ENCODE data around the gene ARL5A.

Gene ARL5A

GRCh38 chr2:151770995-151771394, 57.2 kb downstream of the ARL5A start:
- no peak overlapping the region for H3K27ac ChIP-seq (ENCODE audit: low read depth, low read length)
- no peak overlapping the region for H3K14ac ChIP-seq (ENCODE audit: low read length)
- no peak overlapping the region for H3K4me3 ChIP-seq (ENCODE audit: low read depth, low read length)
- H3K27me3 ChIP-seq (ENCODE audit: insufficient read depth, low read length) = no peaks in the 10 kb centered on the region
- no peak overlapping the region for H2BK12ac ChIP-seq (ENCODE audit: low read length)
- no peak overlapping the region for H2BK120ac ChIP-seq (ENCODE audit: insufficient read depth, low read length, poor library complexity)
- peaks cover 2 to 10% of the 10 kb centered on the region in 2 experiments for H3K36me3 ChIP-seq (ENCODE audit: control insufficient read depth in 1 of 2, insufficient read depth in 2 of 2, low read length in 2 of 2)
- peaks cover 0 to 2% of the 10 kb centered on the region in 2 experiments for H3K4me1 ChIP-seq (ENCODE audit: control insufficient read depth in 1 of 2, insufficient read depth in 2 of 2, low read length in 2 of 2)
- no peak for DNase-seq
- no peak overlapping the region for H3K18ac ChIP-seq (ENCODE audit: low read length)
- H2AK5ac ChIP-seq (ENCODE audit: low read length) = no peak overlapping the region
- H3K4ac ChIP-seq (ENCODE audit: low read depth, low read length) = no peak overlapping the region
- no peak overlapping the region for H4K12ac ChIP-seq (ENCODE audit: low read depth, low read length)
- no peak overlapping the region for H2AFZ ChIP-seq (ENCODE audit: insufficient read depth, low read length, poor library complexity)
- H3K9ac ChIP-seq (ENCODE audit: low read length) = no peak overlapping the region
- WGBS (ENCODE audit: extremely low coverage, insufficient coverage, insufficient read length) = no CpG with 5 or more reads among the region's 2 CpGs
- H2BK5ac ChIP-seq (ENCODE audit: low read depth, low read length, poor library complexity) = no peak overlapping the region
- H3K9me3 ChIP-seq (ENCODE audit: insufficient read depth, low read depth, low read length) = no peaks in the 10 kb centered on the region
- H3K4me2 ChIP-seq (ENCODE audit: low read length) = no peak overlapping the region
- H3K79me1 ChIP-seq (ENCODE audit: low read length) = no peaks in the 10 kb centered on the region
- H3K23ac ChIP-seq (ENCODE audit: low read length) = no peak overlapping the region
- no peak overlapping the region for H4K91ac ChIP-seq (ENCODE audit: low read depth, low read length)
- H3K79me2 ChIP-seq (ENCODE audit: control insufficient read depth, insufficient read depth, low read length, poor library complexity) = no peaks in the 10 kb centered on the region
- no peak overlapping the region for H4K8ac ChIP-seq (ENCODE audit: low read depth, low read length)

GRCh38 chr2:151769606-151770005, 58.6 kb downstream of the ARL5A start:
- Histone ChIP-seq H3K18ac (ENCODE audit: low read length) (no peak overlapping the region), H3K36me3 (ENCODE audit: control insufficient read depth in 1 of 2, insufficient read depth in 2 of 2, low read length in 2 of 2) (peaks cover 2 to 8% of the 10 kb centered on the region in 2 experiments), H3K27me3 (ENCODE audit: insufficient read depth, low read length) (no peaks in the 10 kb centered on the region), H2AFZ (ENCODE audit: insufficient read depth, low read length, poor library complexity) (no peak overlapping the region), H3K4me3 (ENCODE audit: low read depth, low read length) (no peak overlapping the region), H3K27ac (ENCODE audit: low read depth, low read length) (no peak overlapping the region), H3K4ac (ENCODE audit: low read depth, low read length) (no peak overlapping the region), H3K79me2 (ENCODE audit: control insufficient read depth, insufficient read depth, low read length, poor library complexity) (no peaks in the 10 kb centered on the region), H3K4me2 (ENCODE audit: low read length) (no peak overlapping the region), H4K8ac (ENCODE audit: low read depth, low read length) (no peak overlapping the region), H4K12ac (ENCODE audit: low read depth, low read length) (no peak overlapping the region), H2BK120ac (ENCODE audit: insufficient read depth, low read length, poor library complexity) (no peak overlapping the region), H3K14ac (ENCODE audit: low read length) (no peak overlapping the region), H3K9me3 (ENCODE audit: insufficient read depth, low read depth, low read length) (no peaks in the 10 kb centered on the region), H2BK5ac (ENCODE audit: low read depth, low read length, poor library complexity) (no peak overlapping the region), H3K79me1 (ENCODE audit: low read length) (no peaks in the 10 kb centered on the region), H2AK5ac (ENCODE audit: low read length) (no peak overlapping the region), H3K9ac (ENCODE audit: low read length) (no peak overlapping the region), H2BK12ac (ENCODE audit: low read length) (no peak overlapping the region), H4K91ac (ENCODE audit: low read depth, low read length) (no peak overlapping the region), H3K4me1 (ENCODE audit: control insufficient read depth in 1 of 2, insufficient read depth in 2 of 2, low read length in 2 of 2) (peaks cover 0 to 2% of the 10 kb centered on the region in 2 experiments), H3K23ac (ENCODE audit: low read length) (no peak overlapping the region)
- no CpG with 5 or more reads among the region's 1 CpG for WGBS (ENCODE audit: extremely low coverage, insufficient coverage, insufficient read length)
- DNase-seq = no peak

- Histone ChIP-seq H3K79me2 (ENCODE audit: control insufficient read depth, insufficient read depth, low read length, poor library complexity) (no peaks in the 10 kb centered on the region), H3K4me1 (ENCODE audit: control insufficient read depth in 1 of 2, insufficient read depth in 2 of 2, low read length in 2 of 2) (peaks cover 0 to 2% of the 10 kb centered on the region in 2 experiments), H4K12ac (ENCODE audit: low read depth, low read length) (no peak overlapping the region), H4K91ac (ENCODE audit: low read depth, low read length) (no peak overlapping the region), H3K79me1 (ENCODE audit: low read length) (no peaks in the 10 kb centered on the region), H3K4me2 (ENCODE audit: low read length) (no peak overlapping the region), H2AK5ac (ENCODE audit: low read length) (no peak overlapping the region), H3K4ac (ENCODE audit: low read depth, low read length) (no peak overlapping the region), H4K8ac (ENCODE audit: low read depth, low read length) (no peak overlapping the region), H3K18ac (ENCODE audit: low read length) (no peak overlapping the region), H3K14ac (ENCODE audit: low read length) (no peak overlapping the region), H3K4me3 (ENCODE audit: low read depth, low read length) (no peak overlapping the region), H2BK120ac (ENCODE audit: insufficient read depth, low read length, poor library complexity) (no peak overlapping the region), H2AFZ (ENCODE audit: insufficient read depth, low read length, poor library complexity) (no peak overlapping the region), H3K27ac (ENCODE audit: low read depth, low read length) (no peak overlapping the region), H3K23ac (ENCODE audit: low read length) (no peak overlapping the region), H2BK5ac (ENCODE audit: low read depth, low read length, poor library complexity) (no peak overlapping the region), H3K36me3 (ENCODE audit: control insufficient read depth in 1 of 2, insufficient read depth in 2 of 2, low read length in 2 of 2) (peaks cover 2 to 11% of the 10 kb centered on the region in 2 experiments), H3K9me3 (ENCODE audit: insufficient read depth, low read depth, low read length) (no peaks in the 10 kb centered on the region), H2BK12ac (ENCODE audit: low read length) (no peak overlapping the region), H3K9ac (ENCODE audit: low read length) (no peak overlapping the region), H3K27me3 (ENCODE audit: insufficient read depth, low read length) (no peaks in the 10 kb centered on the region)
- DNase-seq = no peak
- WGBS (ENCODE audit: extremely low coverage, insufficient coverage, insufficient read length) = no CpG with 5 or more reads among the region's 2 CpGs
These were observed 60.7 kb downstream of the ARL5A start for GRCh38 chr2:151767536-151767935.

GRCh38 chr2:151766437-151767153, 61.6 kb downstream of the ARL5A start:
- H4K12ac ChIP-seq (ENCODE audit: low read depth, low read length) = no peak overlapping the region

More at GRCh38 chr2:151766437-151767153, 61.6 kb downstream of the ARL5A start:
- no peak overlapping the region for H4K8ac ChIP-seq (ENCODE audit: low read depth, low read length)
- no peak overlapping the region for H3K23ac ChIP-seq (ENCODE audit: low read length)
- H2BK5ac ChIP-seq (ENCODE audit: low read depth, low read length, poor library complexity) = no peak overlapping the region
- no peak overlapping the region for H4K91ac ChIP-seq (ENCODE audit: low read depth, low read length)
- no peaks in the 10 kb centered on the region for H3K9me3 ChIP-seq (ENCODE audit: insufficient read depth, low read depth, low read length)
- no peak overlapping the region for H2AK5ac ChIP-seq (ENCODE audit: low read length)
- H3K79me1 ChIP-seq (ENCODE audit: low read length) = no peaks in the 10 kb centered on the region
- H3K4me3 ChIP-seq (ENCODE audit: low read depth, low read length) = no peak overlapping the region
- no peaks in the 10 kb centered on the region for H3K27me3 ChIP-seq (ENCODE audit: insufficient read depth, low read length)
- no peak overlapping the region for H2BK120ac ChIP-seq (ENCODE audit: insufficient read depth, low read length, poor library complexity)
- H3K4me1 ChIP-seq (ENCODE audit: control insufficient read depth in 1 of 2, insufficient read depth in 2 of 2, low read length in 2 of 2) = peaks cover 0 to 2% of the 10 kb centered on the region in 2 experiments
- DNase-seq = no peak
- H3K4me2 ChIP-seq (ENCODE audit: low read length) = no peak overlapping the region
- H3K36me3 ChIP-seq (ENCODE audit: control insufficient read depth in 1 of 2, insufficient read depth in 2 of 2, low read length in 2 of 2) = peaks cover 4 to 13% of the 10 kb centered on the region in 2 experiments
- H2BK12ac ChIP-seq (ENCODE audit: low read length) = no peak overlapping the region
- WGBS (ENCODE audit: extremely low coverage, insufficient coverage, insufficient read length) = no CpG with 5 or more reads among the region's 4 CpGs
- no peak overlapping the region for H3K27ac ChIP-seq (ENCODE audit: low read depth, low read length)
- no peaks in the 10 kb centered on the region for H3K79me2 ChIP-seq (ENCODE audit: control insufficient read depth, insufficient read depth, low read length, poor library complexity)
- no peak overlapping the region for H3K14ac ChIP-seq (ENCODE audit: low read length)
- H3K9ac ChIP-seq (ENCODE audit: low read length) = no peak overlapping the region
- H2AFZ ChIP-seq (ENCODE audit: insufficient read depth, low read length, poor library complexity) = no peak overlapping the region
- H3K4ac ChIP-seq (ENCODE audit: low read depth, low read length) = no peak overlapping the region
- no peak overlapping the region for H3K18ac ChIP-seq (ENCODE audit: low read length)
